Smooth muscle cell (in vitro differentiated cells): ENCODE measurements around the gene ZNF106. TPM values are rescaled to one million over a fixed set of nuclear protein-coding genes. Genes with fewer than 3 reads are reported as not detected.

ENCODE experiments used
- DNase-seq: peaks from one replicate; lab custom pipeline; 2025; ENCODE audit not compliant: unreplicated experiment; lab: John Stamatoyannopoulos, UW
- H2AFZ ChIP-seq: fragments of 200-600 bp; sonication (generic); 2 replicates; pipeline ENCODE4 v1.6.0; 2016; ENCODE audit warnings: antibody characterized with exemption, low read depth, mild to moderate bottlenecking
- H3F3A ChIP-seq: fragments of 200-600 bp; sonication (generic); 2 replicates; pipeline ENCODE4 v1.6.0; 2017; ENCODE audit warnings: antibody characterized with exemption, low read depth
- H3K27ac ChIP-seq: fragments of 200-600 bp; sonication (generic); 2 replicates; pipeline ENCODE4 v1.5.1; 2016; ENCODE audit warnings: low read depth, mild to moderate bottlenecking
- H3K27me3 ChIP-seq: fragments of 200-600 bp; sonication (generic); 2 replicates; pipeline ENCODE4 v1.6.1; 2016; ENCODE audit warnings: low read depth, mild to moderate bottlenecking
- H3K36me3 ChIP-seq: fragments of 200-600 bp; sonication (generic); 2 replicates; pipeline ENCODE4 v1.5.1; 2016; ENCODE audit warnings: low read depth
- H3K4me1 ChIP-seq: fragments of 200-600 bp; sonication (generic); 2 replicates; pipeline ENCODE4 v1.5.1; 2016; ENCODE audit warnings: low read depth
- H3K4me2 ChIP-seq: fragments of 200-600 bp; sonication (generic); 2 replicates; pipeline ENCODE4 v1.6.0; 2016; ENCODE audit warnings: mild to moderate bottlenecking
- H3K4me3 ChIP-seq: fragments of 200-600 bp; sonication (generic); 2 replicates; pipeline ENCODE4 v1.5.1; 2016; ENCODE audit warnings: mild to moderate bottlenecking
- H3K79me2 ChIP-seq: fragments of 200-600 bp; sonication (generic); 2 replicates; pipeline ENCODE4 v1.6.0; 2016; ENCODE audit warnings: low read depth, mild to moderate bottlenecking
- H3K9ac ChIP-seq: fragments of 200-600 bp; sonication (generic); 2 replicates; pipeline ENCODE4 v1.6.0; 2016; ENCODE audit warnings: low read depth
- H3K9me3 ChIP-seq: fragments of 200-600 bp; sonication (generic); replicated peaks from 2 replicates; pipeline ENCODE4 v1.5.1; 2016; ENCODE audit warnings: low read depth
- H4K20me1 ChIP-seq: fragments of 200-600 bp; sonication (generic); 2 replicates; pipeline ENCODE4 v1.6.0; 2016; ENCODE audit warnings: low read depth
- CTCF ChIP-seq: fragments of 200-600 bp; sonication (generic); IDR thresholded peaks from 2 replicates; pipeline ENCODE4 v1.5.1; 2017; ENCODE audit warnings: borderline replicate concordance, mild to moderate bottlenecking, antibody characterized with exemption; ENCODE audit not compliant: insufficient read depth, poor library complexity, severe bottlenecking
- WGBS: methylation state at CpG from one replicate; pipeline ENCODE4 v1.1.7; 2016; ENCODE audit warnings: low lambda C conversion rate; 5-methylcytosine and 5-hydroxymethylcytosine counted together
- polyA plus RNA-seq: library from polyadenylated mRNA; unstranded; fragments of >200 nt; fragmentation: Nextera tagmentation; extraction: Ambion mirVana; gene quantifications from 2 replicates; pipeline ENCODE4 v1.2.1, GENCODE V29; 2016
- total RNA-seq: library from RNA; depleted of rRNA; stranded (reverse); fragments of >200 nt; gene quantifications from 2 replicates; pipeline ENCODE4 v1.2.3, GENCODE V29; 2014

ZNF106 gene
- total and polyA plus RNA-seq, 2 experiments from 2014 or later = 24.5 to 27.2 TPM

- H3K27ac ChIP-seq = no peak overlapping the region
- H3K27me3 ChIP-seq = no peaks in the 10 kb centered on the region
- no peak for DNase-seq
- no peak overlapping the region for H3K4me3 ChIP-seq
- no peaks in the 10 kb centered on the region for H3K4me1 ChIP-seq
- H3K36me3 ChIP-seq = no peaks in the 10 kb centered on the region
- H3F3A ChIP-seq = no peaks in the 10 kb centered on the region
- no peaks in the 10 kb centered on the region for H3K9me3 ChIP-seq
- 88% methylated on average over 4 of the region's 4 CpGs for WGBS
- H3K9ac ChIP-seq = no peak overlapping the region
- no peaks in the 10 kb centered on the region for H4K20me1 ChIP-seq
- no peak overlapping the region for H2AFZ ChIP-seq
- H3K4me2 ChIP-seq = no peak overlapping the region
- H3K79me2 ChIP-seq = no peaks in the 10 kb centered on the region
- TF ChIP-seq CTCF = no peak
Observed at GRCh38 chr15:42408178-42408577, 82.8 kb downstream of the ZNF106 start.

GRCh38 chr15:42405863-42406482 is 85.0 kb downstream of the ZNF106 start:
- no peaks in the 10 kb centered on the region for H3K36me3 ChIP-seq
- H3K79me2 ChIP-seq = no peaks in the 10 kb centered on the region
- H3K4me1 ChIP-seq = no peaks in the 10 kb centered on the region
- no peaks in the 10 kb centered on the region for H3K9me3 ChIP-seq
- no peaks in the 10 kb centered on the region for H3K27me3 ChIP-seq
- no peak overlapping the region for H3K27ac ChIP-seq
- no peaks in the 10 kb centered on the region for H3F3A ChIP-seq
- TF ChIP-seq CTCF = no peak
- no peak overlapping the region for H3K9ac ChIP-seq
- no peak overlapping the region for H3K4me2 ChIP-seq
- H4K20me1 ChIP-seq = no peaks in the 10 kb centered on the region
- no peak for DNase-seq
- H3K4me3 ChIP-seq = no peak overlapping the region
- H2AFZ ChIP-seq = no peak overlapping the region
- WGBS = 86% methylated on average over 6 of the region's 6 CpGs

- 89% methylated on average over 12 of the region's 12 CpGs for WGBS
- H3K4me3 ChIP-seq = no peak overlapping the region
- no peaks in the 10 kb centered on the region for H3K36me3 ChIP-seq
- no peaks in the 10 kb centered on the region for H4K20me1 ChIP-seq
- no peak overlapping the region for H3K9ac ChIP-seq
- H3F3A ChIP-seq = no peaks in the 10 kb centered on the region
- H3K9me3 ChIP-seq = no peaks in the 10 kb centered on the region
- no peaks in the 10 kb centered on the region for H3K4me1 ChIP-seq
- H3K79me2 ChIP-seq = no peaks in the 10 kb centered on the region
- no peak overlapping the region for H2AFZ ChIP-seq
- DNase-seq = no peak
- no peak overlapping the region for H3K4me2 ChIP-seq
- H3K27me3 ChIP-seq = no peaks in the 10 kb centered on the region
- H3K27ac ChIP-seq = no peak overlapping the region
- no peak for TF ChIP-seq CTCF
Observed at GRCh38 chr15:42404461-42405235, 86.3 kb downstream of the ZNF106 start.
